K562 (cell line): ENCODE results near the gene NME2. TPM values are rescaled to one million over a fixed set of nuclear protein-coding genes. Genes with fewer than 3 reads are reported as not detected.

Source experiments
- CSDE1 ChIP-seq, 2 experiments: fragments of 450-650 bp; IDR thresholded peaks; 2 replicates each; pipeline ENCODE4 v1.6.1; 2016; ENCODE audit warnings: mild to moderate bottlenecking in 1 of 2
- EP300 ChIP-seq: IDR thresholded peaks from 2 replicates; pipeline ENCODE4 v1.6.1; 2012; ENCODE audit warnings: low read length, improper control_type of control experiment
- FOXJ3 ChIP-seq: sonication (generic); formaldehyde crosslinking; IDR thresholded peaks from 2 replicates; pipeline ENCODE4 v1.4.0; 2020; ENCODE audit warnings: mild to moderate bottlenecking, missing genetic modification reagents
- HINFP ChIP-seq: fragments of 450-650 bp; conservative IDR thresholded peaks from 2 replicates; pipeline ENCODE4 v1.6.1; 2016; ENCODE audit warnings: missing genetic modification characterization, low read depth, mild to moderate bottlenecking, control low read depth, missing compliant biosample characterization
- HMBOX1 ChIP-seq: sonication (generic); IDR thresholded peaks from 2 replicates; pipeline ENCODE4 v1.6.1; 2016
- MNT ChIP-seq, 2 experiments: fragments of 450-650 bp; conservative IDR thresholded peaks; 2 replicates each; pipeline ENCODE4 v1.6.1; 2017; ENCODE audit warnings: mild to moderate bottlenecking in 2 of 2, moderate library complexity in 2 of 2
- NEUROD1 ChIP-seq: fragments of 150-350 bp; IDR thresholded peaks from 2 replicates; pipeline ENCODE4 v1.6.1; 2014; ENCODE audit warnings: borderline replicate concordance, low read length, low read depth; ENCODE audit not compliant: partially characterized antibody
- NFIC ChIP-seq: fragments of 450-650 bp; IDR thresholded peaks from 2 replicates; pipeline ENCODE4 v1.6.1; 2017; ENCODE audit warnings: mild to moderate bottlenecking, inconsistent platforms
- PBX2 ChIP-seq, 2 experiments: IDR thresholded peaks in 1 of 2; conservative IDR thresholded peaks in 1 of 2; 2 replicates each; pipeline ENCODE4 v1.6.1; 2016; ENCODE audit warnings: low read depth in 2 of 2, mild to moderate bottlenecking in 1 of 2, missing compliant biosample characterization in 1 of 2, missing genetic modification characterization in 1 of 2, moderate library complexity in 1 of 2
- RBFOX2 ChIP-seq: fragments of 200-400 bp; formaldehyde crosslinking; IDR thresholded peaks from 2 replicates; pipeline ENCODE4 v1.6.1; 2017; ENCODE audit warnings: low read depth, mild to moderate bottlenecking, low read length, moderate library complexity
- RNF219 ChIP-seq: fragments of 250-450 bp; sonication (Bioruptor Pico); IDR thresholded peaks from 2 replicates; pipeline ENCODE4 v1.5.0; 2022; ENCODE audit warnings: mild to moderate bottlenecking
- STAT5A ChIP-seq: IDR thresholded peaks from 2 replicates; pipeline ENCODE4 v1.6.1; 2012; ENCODE audit warnings: low read length, inconsistent platforms, borderline replicate concordance
- ZNF146 ChIP-seq: IDR thresholded peaks from one replicate; pipeline ENCODE4 v1.6.1; 2018; ENCODE audit warnings: missing compliant biosample characterization; ENCODE audit not compliant: unreplicated experiment
- polyA plus RNA-seq, 8 experiments: library from polyadenylated mRNA; depleted of rRNA in 4 of 8; stranded (reverse) in 5 of 8; unstranded in 3 of 8; fragments of >200 nt; fragmentation: Nextera tagmentation in 2 of 8; fragmentation: Illumina TruSeq in 1 of 8; extraction: Ambion mirVana in 2 of 8; extraction: Trizol in 1 of 8; gene quantifications; 2 replicates each; pipeline versions ENCODE4 v1.2.1 to v1.2.3, GENCODE V29; 2011 to 2014; ENCODE audit warnings: inconsistent platforms in 1 of 8, missing spikeins in 1 of 8
- total RNA-seq, 7 experiments: library from RNA; depleted of rRNA in 6 of 7; stranded (reverse); fragments of >200 nt in 6 of 7; fragmentation: Illumina TruSeq in 2 of 7; extraction: Trizol in 2 of 7; gene quantifications; 2 replicates each; pipeline versions ENCODE4 v1.2.1 to v1.2.3, GENCODE V29; 2011 to 2021; ENCODE audit warnings: low replicate concordance in 1 of 7

Gene NME2
- total and polyA plus RNA-seq, 9 of the 15 experiments (the other 6 are each of a cell fraction or from before 2014, with no cell fraction given): 684 to 1,202 (median 924) TPM

- peak; percentile 45 for TF ChIP-seq PBX2 (CRISPR knock-in tag; IDR thresholded peaks at IDR 0.05; ENCODE audit: low read depth)
- peak; percentile 91 for TF ChIP-seq PBX2 (tag; conservative IDR thresholded peaks at IDR 0.05; ENCODE audit: low read depth)
- peak; percentile 92 for TF ChIP-seq HINFP (tag)
- TF ChIP-seq MNT (conservative IDR thresholded peaks at IDR 0.05): peak; percentile 42 to 61; a peak in 2 of 4 replicates
- 0 out of 2 replicates have a peak, but pooled peaks have one; percentile 9 for TF ChIP-seq EP300
- peak; percentile 87 for TF ChIP-seq STAT5A
- TF ChIP-seq CSDE1 (IDR thresholded peaks at IDR 0.05): peak in 1 of 2 experiments; percentile 92; a peak in 2 of 4 replicates
- no peak for TF ChIP-seq RBFOX2
- peak; percentile 82 for TF ChIP-seq NEUROD1
- TF ChIP-seq HMBOX1: 0 out of 2 replicates have a peak, but pooled peaks have one; percentile 41
- 0 out of 2 replicates have a peak, but pooled peaks have one; percentile 33 for TF ChIP-seq NFIC
- TF ChIP-seq FOXJ3: peak; percentile 83
- no peak for TF ChIP-seq RNF219 (CRISPR knock-in tag)
- no peak for TF ChIP-seq ZNF146
Observed at GRCh38 chr17:51128076-51128475, 38.1 kb upstream of the NME2 start (continued).
